SK-N-SH (cell line): ENCODE results near the gene DTNA. TPM values are rescaled to one million over a fixed set of nuclear protein-coding genes. Genes with fewer than 3 reads are reported as not detected.

Source experiments
- CTCF ChIA-PET: fragments of 300-600, 350-600 bp; formaldehyde crosslinking; extraction: SDS; loops from one replicate; lab custom pipeline; 2021; lab: Yijun Ruan, JAX
- POLR2A ChIA-PET: fragments of 350-600 bp; sonication (Branson Sonifier 250); formaldehyde crosslinking; extraction: SDS; loops from one replicate; lab custom pipeline; 2020; ENCODE audit warnings: antibody characterized with exemption, inconsistent platforms; lab: Yijun Ruan, JAX
- DNase-seq: peaks from one replicate; pipeline ENCODE4 v3.0.0; 2012
- H2AFZ ChIP-seq: fragments of 200-600 bp; sonication (generic); 2 replicates; pipeline ENCODE4 v1.8.1; 2016; ENCODE audit warnings: antibody characterized with exemption, mild to moderate bottlenecking, low read depth
- H3F3A ChIP-seq: fragments of 200-600 bp; sonication (generic); replicated peaks from 2 replicates; pipeline ENCODE3; 2016; ENCODE audit warnings: antibody characterized with exemption, mild to moderate bottlenecking; ENCODE audit not compliant: insufficient read depth
- H3K27ac ChIP-seq, 2 experiments: fragments of 200-500 bp in 1 of 2; fragments of 200-600 bp in 1 of 2; sonication (Bioruptor generic) in 1 of 2; sonication (generic), shearing (Covaris generic) in 1 of 2; 2 replicates each; pipeline versions ENCODE4 v1.5.1 to v1.6.1; 2014 to 2016; ENCODE audit warnings: low read depth in 2 of 2, inconsistent platforms in 1 of 2, low read length in 1 of 2, mild to moderate bottlenecking in 1 of 2, mixed read lengths in 1 of 2
- H3K27me3 ChIP-seq: fragments of 200-600 bp; sonication (generic), shearing (Covaris generic); 2 replicates; pipeline ENCODE4 v1.6.1; 2016; ENCODE audit warnings: mixed run types; ENCODE audit not compliant: insufficient read depth
- H3K36me3 ChIP-seq, 2 experiments: fragments of 200-500 bp in 1 of 2; fragments of 200-600 bp in 1 of 2; sonication (Bioruptor generic) in 1 of 2; sonication (generic) in 1 of 2; replicated peaks in 1 of 2; 2 replicates each; pipeline versions ENCODE3 to v1.5.1; 2014 to 2016; ENCODE audit warnings: low read length in 1 of 2, mild to moderate bottlenecking in 1 of 2; ENCODE audit not compliant: insufficient read depth in 2 of 2, control insufficient read depth in 1 of 2
- H3K4me1 ChIP-seq, 2 experiments: fragments of 200-500 bp in 1 of 2; fragments of 200-600 bp in 1 of 2; sonication (Bioruptor generic) in 1 of 2; sonication (generic), shearing (Covaris generic) in 1 of 2; 2 replicates each; pipeline versions ENCODE4 v1.5.1 to v1.6.1; 2014 to 2016; ENCODE audit warnings: low read depth in 1 of 2, low read length in 1 of 2, mixed run types in 1 of 2; ENCODE audit not compliant: insufficient read depth in 2 of 2, control insufficient read depth in 1 of 2
- H3K4me2 ChIP-seq: fragments of 200-600 bp; sonication (generic), shearing (Covaris generic); 2 replicates; pipeline ENCODE4 v1.6.1; 2017; ENCODE audit warnings: mixed run types
- H3K4me3 ChIP-seq, 2 experiments: fragments of 200-500 bp in 1 of 2; fragments of 200-600 bp in 1 of 2; sonication (Bioruptor generic) in 1 of 2; sonication (generic), shearing (Covaris generic) in 1 of 2; 2 replicates each; pipeline versions ENCODE4 v1.5.1 to v1.8.1; 2014 to 2016; ENCODE audit warnings: low read depth in 2 of 2, inconsistent platforms in 1 of 2, low read length in 1 of 2, mild to moderate bottlenecking in 1 of 2, mixed read lengths in 1 of 2, moderate library complexity in 1 of 2
- H3K79me2 ChIP-seq: fragments of 200-600 bp; sonication (generic); 2 replicates; pipeline ENCODE4 v1.8.1; 2017; ENCODE audit warnings: mild to moderate bottlenecking; ENCODE audit not compliant: insufficient read depth
- H3K9ac ChIP-seq: fragments of 200-600 bp; sonication (generic); 2 replicates; pipeline ENCODE4 v1.6.1; 2017; ENCODE audit warnings: mixed run types
- H3K9me2 ChIP-seq: fragments of 200-600 bp; sonication (generic); 2 replicates; pipeline ENCODE4 v1.6.1; 2017; ENCODE audit warnings: mixed run types
- H3K9me3 ChIP-seq: fragments of 200-600 bp; sonication (generic); 2 replicates; pipeline ENCODE4 v1.6.1; 2017; ENCODE audit warnings: mixed run types, mild to moderate bottlenecking, moderate library complexity
- H4K20me1 ChIP-seq: fragments of 200-600 bp; sonication (generic); 2 replicates; pipeline ENCODE4 v1.6.1; 2017; ENCODE audit warnings: mild to moderate bottlenecking, mixed run types; ENCODE audit not compliant: insufficient read depth
- CHD2 ChIP-seq: fragments of 150-350 bp; IDR thresholded peaks from 2 replicates; pipeline ENCODE4 v1.6.1; 2018; ENCODE audit warnings: low read length; ENCODE audit not compliant: partially characterized antibody
- FOSL2 ChIP-seq: IDR thresholded peaks from 2 replicates; pipeline ENCODE4 v1.4.0; 2012; ENCODE audit warnings: low read depth, mild to moderate bottlenecking, moderate library complexity, borderline replicate concordance
- FOXJ3 ChIP-seq: sonication (generic); formaldehyde crosslinking; IDR thresholded peaks from 2 replicates; pipeline ENCODE4 v1.5.1; 2020; ENCODE audit warnings: mild to moderate bottlenecking, missing genetic modification reagents
- FOXM1 ChIP-seq: IDR thresholded peaks from 2 replicates; pipeline ENCODE4 v1.4.0; 2012; ENCODE audit warnings: low read depth, mild to moderate bottlenecking
- GATA2 ChIP-seq: sonication (generic); formaldehyde crosslinking; IDR thresholded peaks from 2 replicates; pipeline ENCODE4 v1.5.0; 2020; ENCODE audit warnings: mild to moderate bottlenecking, missing genetic modification reagents
- MXI1 ChIP-seq: IDR thresholded peaks from 2 replicates; pipeline ENCODE4 v1.6.1; 2012; ENCODE audit warnings: mild to moderate bottlenecking, low read depth, low read length, improper control_type of control experiment
- NRF1 ChIP-seq: IDR thresholded peaks from 2 replicates; pipeline ENCODE4 v1.6.1; 2012; ENCODE audit warnings: low read depth, mild to moderate bottlenecking, low read length
- RXRA ChIP-seq: IDR thresholded peaks from 2 replicates; pipeline ENCODE4 v1.4.0; 2012; ENCODE audit warnings: low read depth, mild to moderate bottlenecking, borderline replicate concordance
- SMC3 ChIP-seq: IDR thresholded peaks from 2 replicates; pipeline ENCODE4 v1.6.1; 2012; ENCODE audit warnings: low read depth, low read length, improper control_type of control experiment
- TAF1 ChIP-seq: IDR thresholded peaks from 2 replicates; pipeline ENCODE4 v1.6.1; 2012; ENCODE audit warnings: low read depth, mild to moderate bottlenecking, low read length, moderate library complexity, borderline replicate concordance
- TCF12 ChIP-seq: IDR thresholded peaks from 2 replicates; pipeline ENCODE4 v1.4.0; 2012
- TEAD4 ChIP-seq: IDR thresholded peaks from 2 replicates; pipeline ENCODE4 v1.4.0; 2012; ENCODE audit warnings: mild to moderate bottlenecking, borderline replicate concordance; ENCODE audit not compliant: insufficient read depth
- WGBS: methylation state at CpG from one replicate; pipeline ENCODE4 v1.1.6; 2017; ENCODE audit warnings: low lambda C conversion rate; 5-methylcytosine and 5-hydroxymethylcytosine counted together
- polyA plus RNA-seq, 3 experiments: library from polyadenylated mRNA; depleted of rRNA; stranded (reverse); fragments of >200 nt; gene quantifications; 2 replicates each; pipeline ENCODE4 v1.2.3, GENCODE V29; 2012
- TF ChIP-seq, protein P1 (sequence below): fragments of 150-350 bp; IDR thresholded peaks from 2 replicates; pipeline ENCODE4 v1.6.1; 2017; ENCODE audit warnings: antibody characterized with exemption, low read length, low read depth, borderline replicate concordance
- TF ChIP-seq, protein P2 (sequence below): fragments of 150-350 bp; IDR thresholded peaks from 2 replicates; pipeline ENCODE4 v1.6.1; 2016; ENCODE audit warnings: mild to moderate bottlenecking, low read depth, low read length
- TF ChIP-seq, protein P3 (sequence below): IDR thresholded peaks from 2 replicates; pipeline ENCODE4 v1.6.1; 2012; ENCODE audit warnings: mild to moderate bottlenecking, low read depth, low read length, moderate library complexity

Gene DTNA
- polyA plus RNA-seq, 1 of the 3 experiments (the other 2 are of a cell fraction): 7.9 TPM

- Histone ChIP-seq H3K27ac (no peak overlapping the region), H3K4me1 (no peaks in the 10 kb centered on the region), H3K4me3 (no peak overlapping the region), H3F3A (no peaks in the 10 kb centered on the region), H3K9me2 (no peaks in the 10 kb centered on the region), H3K27me3 (no peaks in the 10 kb centered on the region), H4K20me1 (no peaks in the 10 kb centered on the region), H3K9me3 (no peaks in the 10 kb centered on the region), H3K79me2 (no peaks in the 10 kb centered on the region), H3K4me2 (no peak overlapping the region), H2AFZ (no peak overlapping the region), H3K36me3 (no peaks in the 10 kb centered on the region), H3K9ac (no peak overlapping the region)
- DNase-seq: no peak
- TF ChIP-seq TAF1 (no peak), RXRA (no peak), FOXJ3 (no peak), CHD2 (no peak), TEAD4 (no peak), NRF1 (no peak), MXI1 (no peak)
- TF ChIP-seq, protein P1, sequence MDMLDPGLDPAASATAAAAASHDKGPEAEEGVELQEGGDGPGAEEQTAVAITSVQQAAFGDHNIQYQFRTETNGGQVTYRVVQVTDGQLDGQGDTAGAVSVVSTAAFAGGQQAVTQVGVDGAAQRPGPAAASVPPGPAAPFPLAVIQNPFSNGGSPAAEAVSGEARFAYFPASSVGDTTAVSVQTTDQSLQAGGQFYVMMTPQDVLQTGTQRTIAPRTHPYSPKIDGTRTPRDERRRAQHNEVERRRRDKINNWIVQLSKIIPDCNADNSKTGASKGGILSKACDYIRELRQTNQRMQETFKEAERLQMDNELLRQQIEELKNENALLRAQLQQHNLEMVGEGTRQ: no peak
- TF ChIP-seq, protein P2, sequence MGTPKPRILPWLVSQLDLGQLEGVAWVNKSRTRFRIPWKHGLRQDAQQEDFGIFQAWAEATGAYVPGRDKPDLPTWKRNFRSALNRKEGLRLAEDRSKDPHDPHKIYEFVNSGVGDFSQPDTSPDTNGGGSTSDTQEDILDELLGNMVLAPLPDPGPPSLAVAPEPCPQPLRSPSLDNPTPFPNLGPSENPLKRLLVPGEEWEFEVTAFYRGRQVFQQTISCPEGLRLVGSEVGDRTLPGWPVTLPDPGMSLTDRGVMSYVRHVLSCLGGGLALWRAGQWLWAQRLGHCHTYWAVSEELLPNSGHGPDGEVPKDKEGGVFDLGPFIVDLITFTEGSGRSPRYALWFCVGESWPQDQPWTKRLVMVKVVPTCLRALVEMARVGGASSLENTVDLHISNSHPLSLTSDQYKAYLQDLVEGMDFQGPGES: no peak
- ChIA-PET POLR2A (no interaction called here), CTCF (no interaction called here)
- 85% methylated on average over 2 of the region's 2 CpGs for WGBS
These were observed 164.0 kb downstream of the DTNA start for GRCh38 chr18:34873986-34874580.

- no peaks in the 10 kb centered on the region for H3K9me2 ChIP-seq
- CTCF ChIA-PET: interaction anchor here (1.1 to 1.5 kb wide), 2 partner anchors 8 to 10 kb away, joined by 3 read pairs; no protein-coding TSS in a partner anchor
- H2AFZ ChIP-seq: no peak overlapping the region
- no peaks in the 10 kb centered on the region for H3K9me3 ChIP-seq
- H3K27me3 ChIP-seq: no peaks in the 10 kb centered on the region
- H3K79me2 ChIP-seq: no peaks in the 10 kb centered on the region
- H4K20me1 ChIP-seq: no peaks in the 10 kb centered on the region
- no peak overlapping the region for H3K4me2 ChIP-seq
- TF ChIP-seq FOSL2 (no peak), SMC3 (no peak), GATA2 (CRISPR knock-in tag) (no peak), TCF12 (no peak), TAF1 (no peak), FOXM1 (no peak), CHD2 (no peak)
- TF ChIP-seq, protein P3, sequence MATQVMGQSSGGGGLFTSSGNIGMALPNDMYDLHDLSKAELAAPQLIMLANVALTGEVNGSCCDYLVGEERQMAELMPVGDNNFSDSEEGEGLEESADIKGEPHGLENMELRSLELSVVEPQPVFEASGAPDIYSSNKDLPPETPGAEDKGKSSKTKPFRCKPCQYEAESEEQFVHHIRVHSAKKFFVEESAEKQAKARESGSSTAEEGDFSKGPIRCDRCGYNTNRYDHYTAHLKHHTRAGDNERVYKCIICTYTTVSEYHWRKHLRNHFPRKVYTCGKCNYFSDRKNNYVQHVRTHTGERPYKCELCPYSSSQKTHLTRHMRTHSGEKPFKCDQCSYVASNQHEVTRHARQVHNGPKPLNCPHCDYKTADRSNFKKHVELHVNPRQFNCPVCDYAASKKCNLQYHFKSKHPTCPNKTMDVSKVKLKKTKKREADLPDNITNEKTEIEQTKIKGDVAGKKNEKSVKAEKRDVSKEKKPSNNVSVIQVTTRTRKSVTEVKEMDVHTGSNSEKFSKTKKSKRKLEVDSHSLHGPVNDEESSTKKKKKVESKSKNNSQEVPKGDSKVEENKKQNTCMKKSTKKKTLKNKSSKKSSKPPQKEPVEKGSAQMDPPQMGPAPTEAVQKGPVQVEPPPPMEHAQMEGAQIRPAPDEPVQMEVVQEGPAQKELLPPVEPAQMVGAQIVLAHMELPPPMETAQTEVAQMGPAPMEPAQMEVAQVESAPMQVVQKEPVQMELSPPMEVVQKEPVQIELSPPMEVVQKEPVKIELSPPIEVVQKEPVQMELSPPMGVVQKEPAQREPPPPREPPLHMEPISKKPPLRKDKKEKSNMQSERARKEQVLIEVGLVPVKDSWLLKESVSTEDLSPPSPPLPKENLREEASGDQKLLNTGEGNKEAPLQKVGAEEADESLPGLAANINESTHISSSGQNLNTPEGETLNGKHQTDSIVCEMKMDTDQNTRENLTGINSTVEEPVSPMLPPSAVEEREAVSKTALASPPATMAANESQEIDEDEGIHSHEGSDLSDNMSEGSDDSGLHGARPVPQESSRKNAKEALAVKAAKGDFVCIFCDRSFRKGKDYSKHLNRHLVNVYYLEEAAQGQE: no peak
- H3K27ac ChIP-seq: no peak overlapping the region
- no peak overlapping the region for H3K9ac ChIP-seq
- H3F3A ChIP-seq: no peaks in the 10 kb centered on the region
- POLR2A ChIA-PET: no interaction called here
- H3K4me3 ChIP-seq: no peak overlapping the region
- 95% methylated on average over 7 of the region's 7 CpGs for WGBS
- no peaks in the 10 kb centered on the region for H3K36me3 ChIP-seq
- no peak for DNase-seq
- H3K4me1 ChIP-seq: no peaks in the 10 kb centered on the region
These were observed 165.1 kb downstream of the DTNA start for GRCh38 chr18:34875150-34875549.
